A549 (cell line): ENCODE data around the gene KAT5. TPM values are rescaled to one million over a fixed set of nuclear protein-coding genes. Genes with fewer than 3 reads are reported as not detected.

Source experiments
- ATAC-seq, 2 experiments: fragments of 200-7000 bp in 1 of 2; fragments of >200 bp in 1 of 2; cut with Nextera tagmentation in 1 of 2; cut with Tn5 transposase in 1 of 2; 3 replicates each; pipeline versions ENCODE4 v1.8.0 to v1.9.1; 2018 to 2020; ENCODE audit warnings: mild to moderate bottlenecking in 1 of 2, moderate library complexity in 1 of 2
- CTCF ChIA-PET: fragments of 300-600 bp; sonication (Branson Sonifier 250); formaldehyde crosslinking; extraction: SDS; loops from one replicate; lab custom pipeline; 2021; ENCODE audit warnings: antibody characterized with exemption, inconsistent platforms; lab: Yijun Ruan, JAX
- POLR2A ChIA-PET: fragments of 350-600 bp; formaldehyde crosslinking; extraction: SDS; loops from one replicate; lab custom pipeline; 2021; ENCODE audit warnings: antibody characterized with exemption, inconsistent platforms; lab: Yijun Ruan, JAX
- DNase-seq, 2 experiments: peaks; one replicate each; pipeline versions ENCODE4 v3.0.0 to v3.0.0-alpha.2; 2011 to 2016; ENCODE audit warnings: low read depth in 1 of 2, low spot score in 1 of 2
- FAIRE-seq: peaks from 2 replicates; lab custom pipeline; 2011; peaks lifted over from hg19 to GRCh38; lab: Jason Lieb, UNC
- H3K27ac ChIP-seq, 2 experiments: fragments of >200 bp; sonication (Bioruptor Twin); formaldehyde crosslinking; 3 replicates each; pipeline ENCODE4 v1.5.1; 2016 to 2017
- H3K4me1 ChIP-seq: fragments of >200 bp; sonication (Bioruptor Twin); formaldehyde crosslinking; 3 replicates; pipeline ENCODE4 v1.6.1; 2016
- H3K4me2 ChIP-seq: fragments of >200 bp; sonication (Bioruptor Twin); formaldehyde crosslinking; 3 replicates; pipeline ENCODE4 v1.6.1; 2016
- H3K4me3 ChIP-seq: fragments of >200 bp; sonication (Bioruptor Twin); formaldehyde crosslinking; 3 replicates; pipeline ENCODE4 v1.5.1; 2016
- H3K9me3 ChIP-seq: fragments of >200 bp; sonication (Bioruptor Twin); formaldehyde crosslinking; 3 replicates; pipeline ENCODE4 v1.6.1; 2016
- CBX8 ChIP-seq: fragments of 200-600 bp; sonication (generic); IDR thresholded peaks from 2 replicates; pipeline ENCODE4 v1.6.1; 2016
- CEBPB ChIP-seq, 2 experiments: fragments of >200 bp in 1 of 2; sonication (Bioruptor Twin) in 1 of 2; formaldehyde crosslinking in 1 of 2; IDR thresholded peaks; 2 replicates each; pipeline ENCODE4 v1.6.1; 2012 to 2016
- EHF ChIP-seq: fragments of 250-450 bp; sonication (Bioruptor Pico); IDR thresholded peaks from 2 replicates; pipeline ENCODE4 v1.5.0; 2020; ENCODE audit warnings: mild to moderate bottlenecking
- FOSB ChIP-seq: fragments of 250-450 bp; sonication (Bioruptor Pico); IDR thresholded peaks from 2 replicates; pipeline ENCODE4 v1.5.0; 2020; ENCODE audit warnings: mild to moderate bottlenecking, moderate library complexity
- FOSL2 ChIP-seq, 2 experiments: fragments of 450-650 bp in 1 of 2; fragments of >200 bp in 1 of 2; sonication (Bioruptor Twin) in 1 of 2; formaldehyde crosslinking; IDR thresholded peaks; 2 replicates each; pipeline versions ENCODE4 v1.5.0 to v1.6.1; 2016 to 2020; ENCODE audit warnings: mild to moderate bottlenecking in 1 of 2, moderate library complexity in 1 of 2
- GATA3 ChIP-seq: IDR thresholded peaks from 2 replicates; pipeline ENCODE4 v1.6.1; 2012; ENCODE audit warnings: borderline replicate concordance
- HEYL ChIP-seq: fragments of 250-450 bp; sonication (Bioruptor Pico); IDR thresholded peaks from 2 replicates; pipeline ENCODE4 v1.8.0; 2021; ENCODE audit warnings: mild to moderate bottlenecking, moderate library complexity
- HOXA7 ChIP-seq: fragments of 250-450 bp; sonication (Bioruptor Pico); IDR thresholded peaks from 2 replicates; pipeline ENCODE4 v1.5.0; 2020; ENCODE audit warnings: mild to moderate bottlenecking, moderate library complexity
- HOXB5 ChIP-seq: fragments of 250-450 bp; sonication (Bioruptor Pico); IDR thresholded peaks from 2 replicates; pipeline ENCODE4 v1.5.0; 2020; ENCODE audit warnings: mild to moderate bottlenecking, moderate library complexity
- JUN ChIP-seq, 2 experiments: fragments of >200 bp; sonication (Bioruptor Twin); formaldehyde crosslinking; IDR thresholded peaks; 2 replicates in 1 of 2; 3 replicates in 1 of 2; pipeline ENCODE4 v1.6.1; 2016 to 2017
- MAZ ChIP-seq: fragments of 150-350 bp; IDR thresholded peaks from 2 replicates; pipeline ENCODE4 v1.6.1; 2014; ENCODE audit warnings: antibody characterized with exemption, low read depth, low read length, borderline replicate concordance
- MYC ChIP-seq: IDR thresholded peaks from 2 replicates; pipeline ENCODE4 v1.6.1; 2012; ENCODE audit warnings: mild to moderate bottlenecking, inconsistent platforms, low read length, improper control_type of control experiment, borderline replicate concordance
- NPAS2 ChIP-seq: fragments of 250-450 bp; sonication (Bioruptor Pico); IDR thresholded peaks from 2 replicates; pipeline ENCODE4 v1.8.0; 2022; ENCODE audit warnings: mild to moderate bottlenecking, moderate library complexity, borderline replicate concordance
- PHF8 ChIP-seq: fragments of 200-600 bp; sonication (generic); IDR thresholded peaks from 2 replicates; pipeline ENCODE4 v1.6.1; 2016; ENCODE audit warnings: low read depth, mild to moderate bottlenecking, antibody characterized with exemption, moderate library complexity, borderline replicate concordance
- POLR2AphosphoS2 ChIP-seq: conservative IDR thresholded peaks from 2 replicates; pipeline ENCODE4 v1.6.1; 2012; ENCODE audit warnings: low read length, improper control_type of control experiment, inconsistent platforms
- SREBF2 ChIP-seq: fragments of 450-650 bp; IDR thresholded peaks from 2 replicates; pipeline ENCODE4 v1.6.1; 2014; ENCODE audit warnings: mild to moderate bottlenecking, moderate library complexity
- TFCP2L1 ChIP-seq: fragments of 250-450 bp; sonication (Bioruptor Pico); IDR thresholded peaks from 2 replicates; pipeline ENCODE4 v1.5.0; 2021; ENCODE audit warnings: mild to moderate bottlenecking
- WGBS: methylation state at CpG from one replicate; pipeline ENCODE4 v1.1.6; 2017; ENCODE audit errors: missing lambda C conversion rate; 5-methylcytosine and 5-hydroxymethylcytosine counted together
- polyA plus RNA-seq, 4 experiments: library from polyadenylated mRNA; depleted of rRNA in 3 of 4; stranded (reverse); fragments of >200 nt; fragmentation: RNase III in 1 of 4; extraction: RNeasy Plus Mini Kit Qiagen cat#74134 plus additional on column Dnase treatment in 1 of 4; gene quantifications; 2 replicates in 3 of 4; 3 replicates in 1 of 4; pipeline ENCODE4 v1.2.3, GENCODE V29; 2011 to 2017
- TF ChIP-seq, protein P1 (sequence below): fragments of 150-350 bp; IDR thresholded peaks from 2 replicates; pipeline ENCODE4 v1.6.1; 2014; ENCODE audit warnings: low read depth, mild to moderate bottlenecking, low read length
- TF ChIP-seq, protein P2 (sequence below): fragments of >200 bp; sonication (Bioruptor Twin); formaldehyde crosslinking; IDR thresholded peaks from 3 replicates; pipeline ENCODE4 v1.5.1; 2016
- TF ChIP-seq, protein P3 (sequence below): IDR thresholded peaks from 2 replicates; pipeline ENCODE4 v1.6.1; 2012; ENCODE audit warnings: low read depth, borderline replicate concordance
- TF ChIP-seq, protein P4 (sequence below): IDR thresholded peaks from 2 replicates; pipeline ENCODE4 v1.6.1; 2012
- TF ChIP-seq, protein P5 (sequence below): fragments of >200 bp; sonication (Bioruptor Twin); formaldehyde crosslinking; IDR thresholded peaks from 3 replicates; pipeline ENCODE4 v1.6.1; 2016
- TF ChIP-seq, protein P6 (sequence below): fragments of 250-450 bp; sonication (Bioruptor Pico); IDR thresholded peaks from 2 replicates; pipeline ENCODE4 v1.5.0; 2020; ENCODE audit warnings: low read depth, mild to moderate bottlenecking, moderate library complexity
- TF ChIP-seq, protein P7 (sequence below): IDR thresholded peaks from 2 replicates; pipeline ENCODE4 v1.6.1; 2012
- TF ChIP-seq, protein P8 (sequence below): fragments of 200-600 bp; sonication (generic); IDR thresholded peaks from 2 replicates; pipeline ENCODE4 v1.6.1; 2016; ENCODE audit warnings: antibody characterized with exemption, mild to moderate bottlenecking, moderate library complexity
- TF ChIP-seq, protein P9 (sequence below): fragments of 450-650 bp; IDR thresholded peaks from 2 replicates; pipeline ENCODE4 v1.6.1; 2014; ENCODE audit warnings: antibody characterized with exemption

The KAT5 gene
- polyA plus RNA-seq, 2 of the 4 experiments (the other 2 are of a cell fraction), result 25.8 to 41.2 TPM

DNA sequence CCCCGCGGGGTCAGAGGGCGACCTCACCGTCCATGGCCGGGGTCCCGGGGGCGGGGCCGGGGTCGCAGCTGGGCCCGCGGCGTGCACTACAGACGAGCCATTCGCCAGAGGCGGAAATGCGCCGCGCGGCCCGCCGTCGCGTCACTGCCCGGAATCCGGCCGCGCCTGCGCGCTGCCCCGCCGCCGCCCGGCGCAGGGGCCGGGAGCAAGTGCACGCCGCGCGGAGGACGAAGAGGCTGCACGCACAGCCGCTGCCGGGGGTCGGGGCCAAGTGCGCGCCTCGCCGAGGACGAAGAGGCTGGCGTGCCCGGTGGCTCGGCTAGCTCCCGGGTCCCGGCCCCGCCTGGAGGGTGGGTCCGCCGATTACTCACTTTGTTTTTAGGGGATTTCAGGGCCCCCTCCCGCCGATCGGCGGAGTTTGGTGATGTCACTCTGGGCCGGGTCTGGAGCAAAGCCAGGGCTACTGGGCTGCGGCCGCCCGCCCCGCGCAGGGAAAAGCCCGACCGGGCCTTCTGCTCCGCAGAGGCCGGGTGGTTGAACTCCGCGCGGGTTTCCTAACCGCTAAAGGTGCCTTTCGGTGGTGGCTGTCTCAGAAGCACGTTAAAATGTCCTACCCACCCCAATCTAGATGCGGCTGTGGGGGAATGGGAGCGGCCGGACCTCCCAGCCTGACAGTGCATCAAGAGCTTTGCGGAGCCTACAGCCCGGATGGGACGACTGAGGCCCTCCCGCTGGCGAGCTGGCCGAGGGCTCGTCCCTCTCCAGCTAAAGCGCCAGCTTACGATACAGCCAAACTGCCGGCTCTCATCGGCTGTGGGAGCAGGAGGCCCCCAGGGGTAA, 49.0 kb upstream of the KAT5 start, which contains the start of gene RELA:
Gene RELA (minus strand): TSS at position 118 of the 840 bp plus-strand sequence. CDS start 84 bp downstream, at position 34.
- H3K4me3 ChIP-seq, result peak within 1 kb of the TSS; percentile 100
- under 1% methylated on average over 31 of the region's 91 CpGs for WGBS
- no peaks in the 10 kb centered on the region for H3K9me3 ChIP-seq
- H3K27ac ChIP-seq, result peak within 1 kb of the TSS; percentile 96 to 98
- DNase-seq, result peak; percentile 67 to 91
- ChIA-PET POLR2A (interaction anchor here (0.6 to 3.4 kb wide), 18 partner anchors 8 to 541 kb away, joined by 3 to 27 read pairs (median 4); partner anchors contain the start of genes FAU, FIBP, MRPL49 and PCNX3), CTCF (interaction anchor here (0.6 to 2.4 kb wide), 13 partner anchors 9 to 381 kb away, joined by 3 to 12 read pairs (median 3); partner anchors contain the start of genes FOSL1 and MUS81)
- FAIRE-seq, result no peak
- H3K4me2 ChIP-seq, result peak within 1 kb of the TSS; percentile 94
- peaks cover 13% of the 10 kb centered on the region for H3K4me1 ChIP-seq
- ATAC-seq, result peak; percentile 89 to 91
- no peak for TF ChIP-seq EHF (CRISPR knock-in tag)
- no peak for TF ChIP-seq HOXA7
- no peak for TF ChIP-seq HEYL
- TF ChIP-seq, protein P1, sequence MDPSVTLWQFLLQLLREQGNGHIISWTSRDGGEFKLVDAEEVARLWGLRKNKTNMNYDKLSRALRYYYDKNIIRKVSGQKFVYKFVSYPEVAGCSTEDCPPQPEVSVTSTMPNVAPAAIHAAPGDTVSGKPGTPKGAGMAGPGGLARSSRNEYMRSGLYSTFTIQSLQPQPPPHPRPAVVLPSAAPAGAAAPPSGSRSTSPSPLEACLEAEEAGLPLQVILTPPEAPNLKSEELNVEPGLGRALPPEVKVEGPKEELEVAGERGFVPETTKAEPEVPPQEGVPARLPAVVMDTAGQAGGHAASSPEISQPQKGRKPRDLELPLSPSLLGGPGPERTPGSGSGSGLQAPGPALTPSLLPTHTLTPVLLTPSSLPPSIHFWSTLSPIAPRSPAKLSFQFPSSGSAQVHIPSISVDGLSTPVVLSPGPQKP, result no peak
- no peak for TF ChIP-seq NPAS2 (CRISPR knock-in tag)
- TF ChIP-seq CEBPB (IDR thresholded peaks at IDR 0.05), result no peak
- no peak for TF ChIP-seq POLR2AphosphoS2
- TF ChIP-seq, protein P2, sequence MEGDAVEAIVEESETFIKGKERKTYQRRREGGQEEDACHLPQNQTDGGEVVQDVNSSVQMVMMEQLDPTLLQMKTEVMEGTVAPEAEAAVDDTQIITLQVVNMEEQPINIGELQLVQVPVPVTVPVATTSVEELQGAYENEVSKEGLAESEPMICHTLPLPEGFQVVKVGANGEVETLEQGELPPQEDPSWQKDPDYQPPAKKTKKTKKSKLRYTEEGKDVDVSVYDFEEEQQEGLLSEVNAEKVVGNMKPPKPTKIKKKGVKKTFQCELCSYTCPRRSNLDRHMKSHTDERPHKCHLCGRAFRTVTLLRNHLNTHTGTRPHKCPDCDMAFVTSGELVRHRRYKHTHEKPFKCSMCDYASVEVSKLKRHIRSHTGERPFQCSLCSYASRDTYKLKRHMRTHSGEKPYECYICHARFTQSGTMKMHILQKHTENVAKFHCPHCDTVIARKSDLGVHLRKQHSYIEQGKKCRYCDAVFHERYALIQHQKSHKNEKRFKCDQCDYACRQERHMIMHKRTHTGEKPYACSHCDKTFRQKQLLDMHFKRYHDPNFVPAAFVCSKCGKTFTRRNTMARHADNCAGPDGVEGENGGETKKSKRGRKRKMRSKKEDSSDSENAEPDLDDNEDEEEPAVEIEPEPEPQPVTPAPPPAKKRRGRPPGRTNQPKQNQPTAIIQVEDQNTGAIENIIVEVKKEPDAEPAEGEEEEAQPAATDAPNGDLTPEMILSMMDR, result no peak
- TF ChIP-seq TFCP2L1 (CRISPR knock-in tag), result no peak; the same call in 1 of the 2 replicates
- TF ChIP-seq GATA3, result no peak; the same call in 1 of the 2 replicates
- peak; percentile 91 for TF ChIP-seq PHF8
- 0 out of 2 replicates have a peak, but pooled peaks have one; percentile 45 for TF ChIP-seq MYC
- TF ChIP-seq, protein P3, sequence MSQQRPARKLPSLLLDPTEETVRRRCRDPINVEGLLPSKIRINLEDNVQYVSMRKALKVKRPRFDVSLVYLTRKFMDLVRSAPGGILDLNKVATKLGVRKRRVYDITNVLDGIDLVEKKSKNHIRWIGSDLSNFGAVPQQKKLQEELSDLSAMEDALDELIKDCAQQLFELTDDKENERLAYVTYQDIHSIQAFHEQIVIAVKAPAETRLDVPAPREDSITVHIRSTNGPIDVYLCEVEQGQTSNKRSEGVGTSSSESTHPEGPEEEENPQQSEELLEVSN, result 0 out of 2 replicates have a peak, but pooled peaks have one; percentile 16
- peak; percentile 72 to 84; a peak in 4 of 5 replicates for TF ChIP-seq JUN (IDR thresholded peaks at IDR 0.05)
- TF ChIP-seq, protein P4, sequence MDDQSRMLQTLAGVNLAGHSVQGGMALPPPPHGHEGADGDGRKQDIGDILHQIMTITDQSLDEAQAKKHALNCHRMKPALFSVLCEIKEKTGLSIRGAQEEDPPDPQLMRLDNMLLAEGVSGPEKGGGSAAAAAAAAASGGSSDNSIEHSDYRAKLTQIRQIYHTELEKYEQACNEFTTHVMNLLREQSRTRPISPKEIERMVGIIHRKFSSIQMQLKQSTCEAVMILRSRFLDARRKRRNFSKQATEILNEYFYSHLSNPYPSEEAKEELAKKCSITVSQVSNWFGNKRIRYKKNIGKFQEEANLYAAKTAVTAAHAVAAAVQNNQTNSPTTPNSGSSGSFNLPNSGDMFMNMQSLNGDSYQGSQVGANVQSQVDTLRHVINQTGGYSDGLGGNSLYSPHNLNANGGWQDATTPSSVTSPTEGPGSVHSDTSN, result no peak
- TF ChIP-seq, protein P5, sequence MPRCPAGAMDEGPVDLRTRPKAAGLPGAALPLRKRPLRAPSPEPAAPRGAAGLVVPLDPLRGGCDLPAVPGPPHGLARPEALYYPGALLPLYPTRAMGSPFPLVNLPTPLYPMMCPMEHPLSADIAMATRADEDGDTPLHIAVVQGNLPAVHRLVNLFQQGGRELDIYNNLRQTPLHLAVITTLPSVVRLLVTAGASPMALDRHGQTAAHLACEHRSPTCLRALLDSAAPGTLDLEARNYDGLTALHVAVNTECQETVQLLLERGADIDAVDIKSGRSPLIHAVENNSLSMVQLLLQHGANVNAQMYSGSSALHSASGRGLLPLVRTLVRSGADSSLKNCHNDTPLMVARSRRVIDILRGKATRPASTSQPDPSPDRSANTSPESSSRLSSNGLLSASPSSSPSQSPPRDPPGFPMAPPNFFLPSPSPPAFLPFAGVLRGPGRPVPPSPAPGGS, result peak; percentile 78; the same call in 2 of the 3 replicates
- TF ChIP-seq MAZ, result no peak
- TF ChIP-seq, protein P6, sequence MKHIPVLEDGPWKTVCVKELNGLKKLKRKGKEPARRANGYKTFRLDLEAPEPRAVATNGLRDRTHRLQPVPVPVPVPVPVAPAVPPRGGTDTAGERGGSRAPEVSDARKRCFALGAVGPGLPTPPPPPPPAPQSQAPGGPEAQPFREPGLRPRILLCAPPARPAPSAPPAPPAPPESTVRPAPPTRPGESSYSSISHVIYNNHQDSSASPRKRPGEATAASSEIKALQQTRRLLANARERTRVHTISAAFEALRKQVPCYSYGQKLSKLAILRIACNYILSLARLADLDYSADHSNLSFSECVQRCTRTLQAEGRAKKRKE, result no peak
- TF ChIP-seq, protein P7, sequence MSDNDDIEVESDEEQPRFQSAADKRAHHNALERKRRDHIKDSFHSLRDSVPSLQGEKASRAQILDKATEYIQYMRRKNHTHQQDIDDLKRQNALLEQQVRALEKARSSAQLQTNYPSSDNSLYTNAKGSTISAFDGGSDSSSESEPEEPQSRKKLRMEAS, result peak; percentile 81
- TF ChIP-seq SREBF2, result no peak
- TF ChIP-seq HOXB5 (CRISPR knock-in tag), result no peak
- TF ChIP-seq FOSB (CRISPR knock-in tag), result no peak
- no peak for TF ChIP-seq FOSL2 (IDR thresholded peaks at IDR 0.05)
- peak; percentile 38 for TF ChIP-seq FOSL2 (CRISPR knock-in tag; IDR thresholded peaks at IDR 0.05)
- TF ChIP-seq, protein P8, sequence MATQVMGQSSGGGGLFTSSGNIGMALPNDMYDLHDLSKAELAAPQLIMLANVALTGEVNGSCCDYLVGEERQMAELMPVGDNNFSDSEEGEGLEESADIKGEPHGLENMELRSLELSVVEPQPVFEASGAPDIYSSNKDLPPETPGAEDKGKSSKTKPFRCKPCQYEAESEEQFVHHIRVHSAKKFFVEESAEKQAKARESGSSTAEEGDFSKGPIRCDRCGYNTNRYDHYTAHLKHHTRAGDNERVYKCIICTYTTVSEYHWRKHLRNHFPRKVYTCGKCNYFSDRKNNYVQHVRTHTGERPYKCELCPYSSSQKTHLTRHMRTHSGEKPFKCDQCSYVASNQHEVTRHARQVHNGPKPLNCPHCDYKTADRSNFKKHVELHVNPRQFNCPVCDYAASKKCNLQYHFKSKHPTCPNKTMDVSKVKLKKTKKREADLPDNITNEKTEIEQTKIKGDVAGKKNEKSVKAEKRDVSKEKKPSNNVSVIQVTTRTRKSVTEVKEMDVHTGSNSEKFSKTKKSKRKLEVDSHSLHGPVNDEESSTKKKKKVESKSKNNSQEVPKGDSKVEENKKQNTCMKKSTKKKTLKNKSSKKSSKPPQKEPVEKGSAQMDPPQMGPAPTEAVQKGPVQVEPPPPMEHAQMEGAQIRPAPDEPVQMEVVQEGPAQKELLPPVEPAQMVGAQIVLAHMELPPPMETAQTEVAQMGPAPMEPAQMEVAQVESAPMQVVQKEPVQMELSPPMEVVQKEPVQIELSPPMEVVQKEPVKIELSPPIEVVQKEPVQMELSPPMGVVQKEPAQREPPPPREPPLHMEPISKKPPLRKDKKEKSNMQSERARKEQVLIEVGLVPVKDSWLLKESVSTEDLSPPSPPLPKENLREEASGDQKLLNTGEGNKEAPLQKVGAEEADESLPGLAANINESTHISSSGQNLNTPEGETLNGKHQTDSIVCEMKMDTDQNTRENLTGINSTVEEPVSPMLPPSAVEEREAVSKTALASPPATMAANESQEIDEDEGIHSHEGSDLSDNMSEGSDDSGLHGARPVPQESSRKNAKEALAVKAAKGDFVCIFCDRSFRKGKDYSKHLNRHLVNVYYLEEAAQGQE, result no peak
- no peak for TF ChIP-seq CBX8
- TF ChIP-seq, protein P9, sequence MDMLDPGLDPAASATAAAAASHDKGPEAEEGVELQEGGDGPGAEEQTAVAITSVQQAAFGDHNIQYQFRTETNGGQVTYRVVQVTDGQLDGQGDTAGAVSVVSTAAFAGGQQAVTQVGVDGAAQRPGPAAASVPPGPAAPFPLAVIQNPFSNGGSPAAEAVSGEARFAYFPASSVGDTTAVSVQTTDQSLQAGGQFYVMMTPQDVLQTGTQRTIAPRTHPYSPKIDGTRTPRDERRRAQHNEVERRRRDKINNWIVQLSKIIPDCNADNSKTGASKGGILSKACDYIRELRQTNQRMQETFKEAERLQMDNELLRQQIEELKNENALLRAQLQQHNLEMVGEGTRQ, result no peak
